AG10803 (cell line): ENCODE measurements around the gene MMEL1.

Source experiments
- DNase-seq: peaks from one replicate; pipeline ENCODE4 v3.0.0; 2010; ENCODE audit warnings: low read depth
- H3K4me3 ChIP-seq: 2 replicates; pipeline ENCODE4 v1.5.1; 2011; ENCODE audit warnings: mild to moderate bottlenecking, low read length, control low read depth
- CTCF ChIP-seq: conservative IDR thresholded peaks from 2 replicates; pipeline ENCODE4 v1.5.1; 2011; ENCODE audit warnings: mild to moderate bottlenecking, low read length, control low read depth, inconsistent platforms

MMEL1 gene

GRCh38 chr1:2542246-2542915, 90.4 kb downstream of the MMEL1 start:
- H3K4me3 ChIP-seq, result no peak overlapping the region
- TF ChIP-seq CTCF, result no peak
- DNase-seq, result no peak

GRCh38 chr1:2541619-2542245, 91.1 kb downstream of the MMEL1 start:
- no peak overlapping the region for H3K4me3 ChIP-seq
- DNase-seq, result no peak
- no peak for TF ChIP-seq CTCF

DNA sequence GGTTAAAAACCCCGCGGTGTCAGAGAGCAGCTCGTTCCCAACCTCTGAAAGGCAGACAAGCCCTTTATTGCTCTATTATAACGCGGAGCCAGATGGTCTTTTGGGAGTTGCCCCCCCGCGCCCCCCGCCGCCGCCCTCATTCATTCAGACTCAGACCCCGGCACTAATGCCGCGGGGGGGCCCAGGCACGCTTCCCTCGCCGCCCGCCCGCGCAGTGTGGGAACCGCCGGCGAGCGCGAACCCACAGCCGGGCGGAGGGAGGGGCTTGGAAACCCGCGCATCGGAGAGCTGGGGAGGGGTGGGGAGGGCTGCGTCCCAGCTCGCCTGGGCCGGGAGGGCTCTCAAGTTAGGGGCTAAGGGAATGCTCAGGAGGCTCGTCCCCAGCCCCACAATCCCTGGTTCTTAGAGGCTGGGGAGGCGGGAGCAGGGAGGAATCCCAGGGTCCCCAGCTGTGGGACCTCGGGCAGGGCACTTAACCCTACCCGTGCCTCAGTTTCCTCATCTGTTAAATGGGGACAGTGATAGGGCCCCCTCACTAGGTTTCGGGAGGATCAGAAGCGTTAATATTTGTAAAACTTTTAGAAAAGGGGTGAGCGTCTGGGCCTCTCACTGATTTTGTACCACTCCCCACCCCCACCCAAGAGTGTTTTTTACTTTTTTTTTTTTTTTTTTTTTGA, 91.9 kb downstream of the MMEL1 start:
- TF ChIP-seq CTCF, result no peak
- DNase-seq, result no peak

More for the DNA sequence above, 91.9 kb downstream of the MMEL1 start:
- H3K4me3 ChIP-seq, result no peak overlapping the region
